ENCODE results near the gene FKRP. TPM values are rescaled to one million over a fixed set of nuclear protein-coding genes. Genes with fewer than 3 reads are reported as not detected.

Gene FKRP
- total and polyA plus RNA-seq, 2 of the 13 experiments (the other 11 are each of a cell fraction or from before 2014, with no cell fraction given) = 7.3 to 9.8 TPM

GRCh38 chr19:46784262-46785053 lies 38.6 kb downstream of the FKRP start (continued):
- no peak for TF ChIP-seq ZNF20 (CRISPR knock-in tag; IDR thresholded peaks at IDR 0.05)
- no peak for TF ChIP-seq TERF1 (CRISPR knock-in tag; IDR thresholded peaks at IDR 0.05)
- no peak for TF ChIP-seq FOXA3 (CRISPR knock-in tag; IDR thresholded peaks at IDR 0.05)
- TF ChIP-seq SRF (IDR thresholded peaks at IDR 0.05; ENCODE audit: low read depth, low read length) = no peak
- TF ChIP-seq NBN (conservative IDR thresholded peaks at IDR 0.05) = no peak
- TF ChIP-seq FOXM1 (CRISPR knock-in tag; IDR thresholded peaks at IDR 0.05) = no peak
- TF ChIP-seq GATAD2A (CRISPR knock-in tag; IDR thresholded peaks at IDR 0.05) = peak; percentile 78
- no peak for TF ChIP-seq GFI1 (CRISPR knock-in tag; IDR thresholded peaks at IDR 0.05; ENCODE audit: borderline replicate concordance)
- TF ChIP-seq ZNF776 (CRISPR knock-in tag; IDR thresholded peaks at IDR 0.05) = no peak
- TF ChIP-seq ZMYM4 (CRISPR knock-in tag; IDR thresholded peaks at IDR 0.05) = no peak
- TF ChIP-seq HES4 (CRISPR knock-in tag; IDR thresholded peaks at IDR 0.05; ENCODE audit: borderline replicate concordance) = no peak; the same call in 1 of the 2 replicates
- no peak for TF ChIP-seq ZBTB37 (CRISPR knock-in tag; IDR thresholded peaks at IDR 0.05)
- TF ChIP-seq ZNF577 (CRISPR knock-in tag; IDR thresholded peaks at IDR 0.05; ENCODE audit: borderline replicate concordance, low read depth) = no peak
- no peak for TF ChIP-seq E2F1 (CRISPR knock-in tag; IDR thresholded peaks at IDR 0.05)
- peak; percentile 61; the same call in 1 of the 2 replicates for TF ChIP-seq ZNF574 (CRISPR knock-in tag; IDR thresholded peaks at IDR 0.05)
- no peak for TF ChIP-seq ZNF580 (CRISPR knock-in tag; IDR thresholded peaks at IDR 0.05; ENCODE audit: borderline replicate concordance, low read depth)
- peak; percentile 83; the same call in 1 of the 2 replicates for TF ChIP-seq HBP1 (CRISPR knock-in tag; IDR thresholded peaks at IDR 0.05; ENCODE audit: low read depth)
- no peak for TF ChIP-seq ZNF124 (CRISPR knock-in tag; IDR thresholded peaks at IDR 0.05)
- no peak for TF ChIP-seq ZNF564 (CRISPR knock-in tag; IDR thresholded peaks at IDR 0.05)
- no peak for TF ChIP-seq GTF3A (CRISPR knock-in tag; conservative IDR thresholded peaks at IDR 0.05)
- peak; percentile 75; the same call in 1 of the 2 replicates for TF ChIP-seq MED1 (CRISPR knock-in tag; IDR thresholded peaks at IDR 0.05)
- no peak for TF ChIP-seq DR1 (CRISPR knock-in tag; IDR thresholded peaks at IDR 0.05)
- TF ChIP-seq MED13 (CRISPR knock-in tag; IDR thresholded peaks at IDR 0.05) = no peak
